Muscle layer of duodenum (tissue), 2 donors: ENCODE data around the gene PBX3.

ENCODE experiments used
- H3K27ac ChIP-seq: one replicate; pipeline ENCODE4 v1.7.0; 2013; ENCODE audit warnings: mild to moderate bottlenecking, low read length
- H3K27me3 ChIP-seq: one replicate; pipeline ENCODE4 v1.7.0; 2013; ENCODE audit warnings: low read depth, mild to moderate bottlenecking, control low read depth, low read length
- H3K36me3 ChIP-seq, 2 donors: one replicate each; pipeline ENCODE4 v1.7.0; 2013; ENCODE audit warnings: low read length in 2 of 2, control low read depth in 1 of 2, mild to moderate bottlenecking in 1 of 2; ENCODE audit not compliant: insufficient read depth in 2 of 2, control insufficient read depth in 1 of 2
- H3K4me1 ChIP-seq, 2 donors: one replicate each; pipeline ENCODE4 v1.7.0; 2013; ENCODE audit warnings: low read length in 2 of 2, mild to moderate bottlenecking in 2 of 2, control low read depth in 1 of 2, moderate library complexity in 1 of 2; ENCODE audit not compliant: insufficient read depth in 2 of 2, control insufficient read depth in 1 of 2
- H3K4me3 ChIP-seq, 2 donors: one replicate each; pipeline ENCODE4 v1.7.0; 2013; ENCODE audit warnings: low read length in 2 of 2, low read depth in 1 of 2, mild to moderate bottlenecking in 1 of 2
- H3K9me3 ChIP-seq, 2 donors: one replicate each; pipeline ENCODE4 v1.7.0; 2013; ENCODE audit warnings: low read length in 2 of 2, control low read depth in 1 of 2, mild to moderate bottlenecking in 1 of 2; ENCODE audit not compliant: control insufficient read depth in 1 of 2
- donor health status: healthy.

The PBX3 gene

DNA sequence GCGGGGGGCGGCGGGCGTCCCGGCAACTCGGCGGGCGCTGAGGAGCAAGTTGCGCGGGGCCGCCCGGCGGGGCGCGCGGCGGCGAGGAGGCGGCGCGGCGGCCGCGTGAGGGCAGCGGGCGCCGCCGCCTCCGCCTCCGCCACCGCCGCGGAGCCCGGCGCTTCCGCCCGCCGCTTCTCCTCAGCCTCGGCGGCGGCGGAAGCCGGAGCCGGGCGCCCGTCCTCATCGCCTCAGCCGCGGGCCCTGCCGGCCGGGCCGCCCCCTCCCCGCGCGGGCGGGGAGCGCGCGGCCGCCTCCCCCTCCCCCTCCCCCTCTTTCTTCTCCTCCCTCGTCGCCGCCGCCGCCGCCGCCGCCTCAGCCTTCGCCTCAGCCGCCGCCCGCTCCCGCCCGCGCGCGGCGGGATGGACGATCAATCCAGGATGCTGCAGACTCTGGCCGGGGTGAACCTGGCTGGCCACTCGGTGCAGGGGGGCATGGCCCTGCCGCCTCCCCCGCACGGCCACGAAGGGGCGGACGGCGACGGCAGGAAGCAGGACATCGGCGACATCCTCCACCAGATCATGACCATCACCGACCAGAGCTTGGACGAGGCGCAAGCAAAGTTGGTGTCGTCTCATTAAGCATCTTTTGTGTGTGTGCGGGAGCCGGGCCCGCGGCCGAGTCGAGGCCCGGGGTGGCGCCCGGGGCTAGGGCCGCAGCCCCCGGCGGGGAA lies at the start of gene PBX3:
Gene PBX3 (plus strand): TSS at position 321 of the 712 bp plus-strand sequence.
- Histone ChIP-seq H3K27ac (peak within 1 kb of the TSS; percentile 89), H3K36me3 (no peaks in the 10 kb centered on the region), H3K4me3 (peak within 1 kb of the TSS; percentile 93 to 94), H3K27me3 (no peaks in the 10 kb centered on the region), H3K4me1 (peaks cover 4 to 6% of the 10 kb centered on the region in 2 donors), H3K9me3 (no peaks in the 10 kb centered on the region)

DNA sequence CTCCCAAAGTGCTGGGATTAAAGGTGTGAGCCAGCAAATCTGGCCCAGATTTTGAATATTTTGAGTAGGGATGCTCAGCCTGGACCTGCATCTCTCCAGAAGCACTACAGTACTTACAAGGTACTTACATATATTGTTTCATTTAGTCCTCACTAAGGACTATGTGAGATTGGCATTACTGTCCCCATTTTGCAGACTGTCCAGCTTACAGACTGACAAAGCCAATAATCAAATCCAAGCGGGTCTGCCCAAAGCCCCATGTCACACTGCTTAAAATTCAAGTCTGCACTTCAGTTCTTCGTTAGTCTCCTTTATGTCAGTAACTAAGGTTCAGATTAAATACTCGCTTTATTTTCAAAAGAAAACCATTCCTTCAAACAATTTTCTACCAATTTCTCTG lies 47.3 kb upstream of the PBX3 start:
- no peak overlapping the region for H3K4me3 ChIP-seq
- H3K27me3 ChIP-seq: no peaks in the 10 kb centered on the region
- no peak overlapping the region for H3K27ac ChIP-seq
- no peaks in the 10 kb centered on the region for H3K36me3 ChIP-seq
- H3K4me1 ChIP-seq: no peaks in the 10 kb centered on the region
- H3K9me3 ChIP-seq: no peaks in the 10 kb centered on the region

DNA sequence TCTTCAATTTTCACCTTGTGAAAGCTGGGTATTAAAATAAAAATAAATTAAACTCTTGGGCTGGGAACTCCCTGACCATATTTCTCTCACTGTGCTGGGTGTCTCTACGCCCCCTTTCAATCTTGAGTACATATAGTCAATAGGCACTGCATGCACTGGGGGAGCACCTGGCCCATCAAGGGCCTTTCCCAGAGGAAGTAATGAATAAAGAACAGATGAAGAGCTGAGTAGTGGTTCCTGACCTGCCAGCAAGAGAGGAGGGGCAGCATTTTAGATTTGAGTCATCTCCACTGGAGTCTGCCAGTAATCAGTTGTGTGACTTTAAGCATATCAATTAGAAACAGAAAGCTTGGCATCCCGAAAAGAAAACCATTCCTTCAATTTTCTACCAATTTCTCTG lies 46.4 kb upstream of the PBX3 start:
- Histone ChIP-seq H3K36me3 (no peaks in the 10 kb centered on the region), H3K4me3 (no peak overlapping the region), H3K27me3 (no peaks in the 10 kb centered on the region), H3K27ac (no peak overlapping the region), H3K9me3 (no peaks in the 10 kb centered on the region), H3K4me1 (peaks cover 4 to 5% of the 10 kb centered on the region in 2 donors)

DNA sequence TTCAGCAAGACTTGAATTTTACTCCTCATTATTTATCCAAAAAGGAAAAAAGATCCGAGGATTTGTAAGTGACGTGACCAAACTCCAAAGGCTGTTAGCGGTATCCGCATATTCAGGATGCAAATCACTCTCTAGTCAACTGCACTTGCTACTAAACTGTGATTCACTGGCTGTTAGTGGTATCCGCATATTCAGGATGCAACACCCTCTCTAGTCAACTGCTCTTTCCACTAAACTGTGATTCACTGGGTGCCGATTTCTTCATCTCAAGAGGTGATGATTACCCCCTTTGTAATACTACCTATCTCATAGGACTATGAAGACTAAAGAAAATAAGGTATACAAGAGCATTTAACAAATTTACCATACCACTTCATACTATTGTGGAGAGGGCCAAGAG lies 45.8 kb upstream of the PBX3 start:
- H3K4me1 ChIP-seq: peaks cover 9 to 10% of the 10 kb centered on the region in 2 donors
- no peaks in the 10 kb centered on the region for H3K9me3 ChIP-seq
- no peaks in the 10 kb centered on the region for H3K27me3 ChIP-seq
- H3K27ac ChIP-seq: no peak overlapping the region
- no peak overlapping the region for H3K4me3 ChIP-seq
- H3K36me3 ChIP-seq: no peaks in the 10 kb centered on the region

DNA sequence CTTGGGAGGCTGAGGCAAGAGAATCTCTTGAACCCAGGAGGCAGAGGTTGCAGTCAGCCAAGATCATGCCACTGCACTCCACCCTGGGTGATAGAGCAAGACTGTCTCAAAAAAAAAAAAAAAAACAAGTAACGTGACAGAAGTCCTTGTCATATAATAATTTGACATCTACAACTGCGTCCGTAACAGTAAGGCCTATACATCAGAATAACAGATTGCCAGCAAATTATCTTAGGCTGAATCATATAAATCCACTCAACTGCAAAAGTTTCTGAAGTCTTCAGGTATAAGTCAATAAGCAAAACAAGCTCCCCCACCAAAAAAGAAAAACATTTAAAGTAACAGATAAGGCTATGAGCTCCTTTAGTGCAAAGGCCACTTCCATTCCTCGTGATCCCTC lies 43.5 kb upstream of the PBX3 start:
- Histone ChIP-seq H3K9me3 (no peaks in the 10 kb centered on the region), H3K27ac (no peak overlapping the region), H3K4me3 (no peak overlapping the region), H3K4me1 (peaks cover 10 to 18% of the 10 kb centered on the region in 2 donors), H3K27me3 (no peaks in the 10 kb centered on the region), H3K36me3 (no peaks in the 10 kb centered on the region)

DNA sequence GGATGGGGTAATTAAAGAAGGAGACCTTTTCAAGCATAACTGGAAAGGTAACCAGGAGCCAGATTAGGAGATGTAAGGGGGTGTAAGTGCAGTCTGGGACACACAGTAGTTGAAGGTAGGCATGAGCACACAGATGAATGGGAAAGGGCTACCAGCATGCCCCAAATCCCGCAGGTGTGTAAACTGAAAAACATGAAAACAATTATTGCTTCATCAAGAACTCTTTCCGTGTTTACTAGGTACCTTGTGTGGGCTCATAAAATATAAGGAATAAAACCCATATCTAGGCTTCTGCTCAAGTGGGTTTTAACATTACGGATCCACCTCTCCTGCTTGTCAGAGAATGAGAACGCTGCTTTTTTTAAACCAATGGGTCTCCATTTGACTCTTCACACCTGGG lies 41.3 kb upstream of the PBX3 start:
- Histone ChIP-seq H3K9me3 (no peaks in the 10 kb centered on the region), H3K27me3 (no peaks in the 10 kb centered on the region), H3K4me3 (peak overlapping the region; percentile 75 to 91), H3K4me1 (peaks cover 10 to 18% of the 10 kb centered on the region in 2 donors), H3K27ac (no peak overlapping the region), H3K36me3 (no peaks in the 10 kb centered on the region)

DNA sequence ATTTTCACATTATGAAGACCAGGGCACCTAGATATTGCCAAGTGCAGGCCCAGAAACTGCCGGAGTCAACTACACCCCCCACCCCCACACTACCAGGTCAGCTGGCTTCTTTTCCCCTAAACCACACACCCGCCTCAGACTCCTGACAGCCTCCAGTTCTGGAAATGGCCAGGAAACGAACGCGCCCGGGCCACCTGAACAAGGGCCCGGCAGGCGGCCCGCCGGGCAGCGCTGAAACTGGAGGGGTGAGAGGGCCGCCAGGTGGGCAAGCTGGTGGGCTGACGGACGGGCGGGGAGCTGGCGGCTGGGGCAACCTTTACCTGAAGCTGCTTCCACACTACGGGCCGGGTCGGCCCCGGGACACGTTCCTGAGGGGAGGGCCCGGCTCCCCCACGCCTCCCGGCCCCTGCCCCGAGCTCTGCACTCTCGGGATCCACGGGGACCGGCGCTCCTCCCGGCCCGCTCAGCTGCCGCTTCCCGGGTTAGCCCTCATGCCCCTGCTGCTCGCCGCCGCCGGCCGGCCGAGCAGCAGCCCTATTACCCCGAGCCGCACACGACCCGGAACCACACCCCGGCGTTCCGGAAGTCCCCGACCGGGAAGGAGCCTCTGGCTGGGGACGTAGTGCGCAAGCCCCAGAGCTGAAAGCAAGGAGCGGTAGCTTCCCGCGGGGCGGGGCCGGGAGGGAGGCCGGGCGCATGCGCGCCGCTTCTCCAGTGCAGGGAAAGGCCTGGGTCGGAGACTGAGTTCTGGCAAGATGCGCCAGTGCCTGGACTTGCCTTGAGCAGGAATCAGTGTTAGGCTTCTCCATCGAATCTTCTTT lies 40.3 kb upstream of the PBX3 start, which contains the start of gene MAPKAP1:
Gene MAPKAP1 (minus strand): TSS at position 558 of the 821 bp plus-strand sequence. CDS start 34,634 bp downstream, outside the sequence.
- no peaks in the 10 kb centered on the region for H3K36me3 ChIP-seq
- peak within 1 kb of the TSS; percentile 74 for H3K27ac ChIP-seq
- peak within 1 kb of the TSS; percentile 75 to 91 for H3K4me3 ChIP-seq
- no peaks in the 10 kb centered on the region for H3K27me3 ChIP-seq
- no peaks in the 10 kb centered on the region for H3K9me3 ChIP-seq
- H3K4me1 ChIP-seq: peaks cover 10 to 18% of the 10 kb centered on the region in 2 donors

DNA sequence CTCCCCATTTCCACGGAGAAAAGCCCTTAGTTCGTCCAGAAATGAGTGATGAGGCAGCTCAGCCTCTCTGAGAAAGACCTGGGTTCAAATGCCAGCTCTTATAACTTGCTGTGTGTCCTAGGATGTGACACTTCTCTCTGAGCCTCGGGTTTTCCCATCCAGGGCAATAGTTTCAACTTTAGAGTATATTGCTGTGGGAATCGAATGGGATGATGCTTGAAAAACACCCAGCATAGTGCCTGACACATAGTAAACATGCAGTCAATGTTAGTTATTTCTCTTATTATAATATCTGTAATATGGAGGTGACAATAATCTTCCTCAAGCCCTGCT lies 39.7 kb upstream of the PBX3 start:
- H3K36me3 ChIP-seq: no peaks in the 10 kb centered on the region
- H3K9me3 ChIP-seq: no peaks in the 10 kb centered on the region
- peaks cover 10 to 18% of the 10 kb centered on the region in 2 donors for H3K4me1 ChIP-seq
- H3K27me3 ChIP-seq: no peaks in the 10 kb centered on the region
- H3K4me3 ChIP-seq: peak overlapping the region; percentile 75 to 91
- peak overlapping the region; percentile 74 for H3K27ac ChIP-seq

DNA sequence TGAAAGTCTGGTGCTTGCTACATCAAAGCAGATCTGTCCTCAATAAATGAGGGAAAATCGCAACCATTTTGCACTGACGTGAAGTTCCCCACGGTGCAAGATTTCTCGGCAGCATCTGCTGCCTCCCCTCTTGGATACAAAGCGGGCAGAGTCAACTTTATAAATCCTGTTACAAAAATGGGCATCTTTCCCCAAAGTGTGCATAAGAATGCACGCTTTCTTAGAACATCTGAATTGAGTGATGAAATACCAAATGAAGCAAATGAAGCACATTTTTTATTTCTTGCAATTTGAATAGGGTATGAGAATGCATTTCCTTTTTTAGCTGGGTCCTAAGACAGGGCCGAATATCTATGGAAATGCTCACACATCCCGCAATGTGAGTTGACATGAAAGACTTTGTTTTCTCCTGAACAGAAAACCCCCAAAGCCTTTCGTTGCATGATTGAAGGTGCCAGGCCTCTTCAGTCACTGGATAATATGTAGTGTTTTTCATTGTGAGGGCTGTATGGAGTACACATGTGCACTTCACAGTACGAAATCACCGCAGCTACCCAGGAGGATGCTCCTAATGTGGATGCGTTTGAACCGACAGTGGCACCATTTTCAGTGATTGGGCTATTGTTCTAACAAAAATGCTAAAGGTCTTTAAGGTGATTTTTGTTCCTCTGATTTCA lies 20.6 kb upstream of the PBX3 start:
- Histone ChIP-seq H3K9me3 (no peaks in the 10 kb centered on the region), H3K27me3 (no peaks in the 10 kb centered on the region), H3K36me3 (no peaks in the 10 kb centered on the region), H3K4me3 (no peak overlapping the region), H3K4me1 (no peaks in the 10 kb centered on the region), H3K27ac (no peak overlapping the region)

DNA sequence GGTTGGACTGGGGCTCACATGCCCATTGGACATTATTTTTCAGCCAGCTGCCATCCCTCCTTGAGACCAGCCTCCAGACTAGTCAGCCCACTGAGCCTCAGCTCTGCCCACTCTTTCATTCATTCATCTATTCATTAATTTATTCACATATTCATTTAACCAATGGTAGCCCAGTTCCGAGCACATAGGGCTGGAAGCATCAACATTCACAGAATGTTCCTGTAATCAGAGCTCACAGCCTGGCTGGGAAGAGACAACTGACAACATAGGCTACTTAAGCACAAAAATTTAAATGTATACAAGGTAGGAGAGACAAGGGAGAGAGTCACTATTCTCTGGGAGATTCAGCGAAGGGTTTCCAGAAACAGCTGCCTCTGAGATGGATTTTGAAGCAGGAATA lies 17.0 kb upstream of the PBX3 start:
- no peaks in the 10 kb centered on the region for H3K36me3 ChIP-seq
- H3K4me1 ChIP-seq: no peaks in the 10 kb centered on the region
- no peaks in the 10 kb centered on the region for H3K9me3 ChIP-seq
- no peak overlapping the region for H3K27ac ChIP-seq
- no peaks in the 10 kb centered on the region for H3K27me3 ChIP-seq
- no peak overlapping the region for H3K4me3 ChIP-seq

DNA sequence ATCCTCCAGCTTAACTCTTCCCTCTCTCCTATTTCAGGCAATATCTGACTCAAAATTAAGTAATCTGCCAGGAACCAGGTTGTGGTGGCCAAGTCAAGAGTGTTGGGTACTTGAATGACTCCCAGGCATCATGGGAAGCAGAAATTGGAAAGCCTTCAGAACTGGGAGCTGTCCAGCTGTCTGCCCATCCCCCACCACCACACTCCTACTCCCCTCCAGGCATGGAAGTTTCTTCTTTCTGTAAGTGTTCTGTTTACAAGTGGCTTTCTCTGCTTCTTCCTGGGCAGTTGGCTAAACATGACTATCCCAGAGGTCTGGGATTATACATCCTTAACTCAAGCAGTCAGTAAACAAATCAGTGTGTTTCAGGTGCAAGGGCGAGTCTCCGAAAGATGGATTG lies 14.6 kb upstream of the PBX3 start:
- H3K27ac ChIP-seq: no peak overlapping the region
- no peak overlapping the region for H3K4me3 ChIP-seq
- no peaks in the 10 kb centered on the region for H3K4me1 ChIP-seq
- H3K9me3 ChIP-seq: no peaks in the 10 kb centered on the region
- no peaks in the 10 kb centered on the region for H3K27me3 ChIP-seq
- no peaks in the 10 kb centered on the region for H3K36me3 ChIP-seq
